GM12872 (cell line): Measurements from ENCODE around the gene NPFF.

Source experiments
- CTCF ChIP-seq: IDR thresholded peaks from 3 replicates; pipeline ENCODE4 v1.5.1; 2011; ENCODE audit warnings: low read depth, mild to moderate bottlenecking, low read length, moderate library complexity; ENCODE audit not compliant: insufficient read depth

The NPFF gene

DNA sequence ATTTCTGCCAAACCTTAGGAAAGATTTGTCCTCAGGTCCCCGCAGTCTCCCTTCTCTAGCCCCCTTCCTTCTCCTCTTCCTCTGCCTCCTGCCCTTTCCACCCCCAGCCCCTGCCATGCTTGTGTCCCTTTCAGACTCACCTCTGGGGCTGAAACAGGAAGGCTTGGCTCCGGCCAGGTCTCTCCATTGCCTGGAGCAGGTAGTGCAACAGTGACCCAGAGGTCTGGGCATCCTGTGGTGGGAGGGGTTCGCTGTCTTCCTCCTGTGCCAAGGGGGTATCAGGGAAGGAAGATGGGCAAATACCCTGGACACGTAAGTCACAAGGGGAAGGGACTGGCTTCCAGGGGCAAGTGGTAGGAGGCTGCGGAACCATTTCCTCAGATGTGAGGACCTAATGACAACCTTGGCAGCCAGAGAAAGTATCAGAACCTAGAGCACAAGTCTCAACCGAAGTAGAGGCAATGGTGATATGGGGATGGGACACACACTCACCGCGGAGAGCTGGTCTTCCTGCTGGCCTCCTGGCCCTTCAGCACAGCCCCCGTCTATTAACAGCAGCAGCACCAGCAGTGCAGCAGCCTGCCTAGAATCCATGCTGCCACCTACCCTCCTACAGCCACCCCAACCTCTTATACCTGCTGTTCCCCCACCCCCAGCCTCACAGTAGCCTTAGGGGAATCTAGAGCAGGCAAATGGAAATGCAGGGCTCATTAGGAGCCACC lies at the start of gene NPFF:
Gene NPFF, minus strand, starts transcription at position 604 of the 722 bp plus-strand sequence. Its CDS starts 10 bp downstream, at position 594.
- TF ChIP-seq CTCF = no peak

- no peak for TF ChIP-seq CTCF
Observed at GRCh38 chr12:53552361-53553327, 45.4 kb upstream of the NPFF start.

- TF ChIP-seq CTCF = no peak
Observed at GRCh38 chr12:53551889-53552291, 44.6 kb upstream of the NPFF start.

DNA sequence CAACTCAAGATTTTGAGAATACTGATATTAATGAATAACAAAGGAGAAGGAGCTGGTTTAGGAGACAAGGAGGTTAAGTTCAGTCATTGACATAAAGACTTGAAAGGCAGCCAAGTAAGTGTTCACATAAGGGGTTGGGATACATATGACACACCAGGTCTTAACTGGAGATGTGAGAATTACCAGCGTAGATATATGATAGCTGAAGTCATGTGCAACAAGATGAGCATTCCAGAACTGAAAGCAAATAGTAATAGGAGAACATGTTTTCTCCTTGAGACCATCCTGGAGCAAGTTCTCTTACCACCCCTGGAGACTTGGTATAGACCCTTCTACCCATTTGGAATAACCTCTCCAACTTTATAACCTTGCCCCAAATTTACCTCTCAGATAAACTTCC lies 43.3 kb upstream of the NPFF start:
- TF ChIP-seq CTCF = no peak

DNA sequence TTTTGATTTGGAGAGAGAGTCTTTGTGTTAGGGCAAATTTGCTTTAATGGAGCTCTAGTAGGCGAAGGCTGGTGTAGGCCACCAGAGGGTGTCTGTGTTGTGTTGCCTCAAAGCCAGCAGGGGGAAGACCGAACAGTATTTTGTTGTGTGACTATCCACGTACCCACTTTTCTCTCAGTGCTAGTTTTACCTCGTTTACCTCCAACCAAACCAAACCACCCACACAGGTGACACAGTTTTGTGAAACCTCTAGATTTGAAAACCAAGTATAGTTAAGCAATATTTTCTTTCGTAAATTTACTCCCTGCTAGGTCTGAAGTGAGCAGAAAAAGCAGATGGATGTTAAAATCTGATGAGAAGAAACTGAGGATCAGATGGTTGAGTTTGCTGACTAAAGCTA lies 36.3 kb upstream of the NPFF start:
- TF ChIP-seq CTCF = peak; percentile 94

DNA sequence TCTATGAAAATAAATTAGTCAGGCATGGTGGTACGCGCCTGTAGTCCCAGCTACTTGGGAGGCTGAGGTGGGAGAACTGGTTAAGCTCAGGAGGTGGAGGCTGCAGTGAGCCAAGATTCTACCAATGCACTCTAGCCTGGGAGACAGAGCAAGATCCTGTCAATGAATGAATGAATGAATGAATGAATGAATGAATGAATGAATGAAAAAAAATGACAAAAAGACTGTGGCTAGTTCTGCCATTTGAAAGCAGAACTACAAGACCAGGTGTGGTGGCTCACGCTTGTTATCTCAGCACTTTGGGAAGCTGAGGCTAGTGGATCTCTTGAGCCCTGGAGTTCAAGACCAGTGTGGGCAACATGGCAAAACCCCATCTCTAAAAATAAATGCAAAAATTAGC lies 32.2 kb upstream of the NPFF start:
- no peak for TF ChIP-seq CTCF

- TF ChIP-seq CTCF = no peak
Observed at GRCh38 chr12:53538209-53538689, 31.0 kb upstream of the NPFF start.
